Measurements from ENCODE around the gene ZNF69.
"Not testable (repeated sequence)": the region's sequence is repeated elsewhere in the genome, so short reads cannot be mapped to it uniquely, and the experiment has no call there.

Gene ZNF69

GRCh38 chr19:11887611-11888531 lies at the start of gene ZNF69:
ZNF69 (plus strand) TSS chr19:11887782; CDS start chr19:11887924, 142 bp downstream.
- in situ Hi-C loops (cut with MboI; ENCODE audit: low sequenced_read_pairs): no loop called here

GRCh38 chr19:11843722-11844121 lies 43.9 kb upstream of the ZNF69 start:
- in situ Hi-C loops (cut with MboI; ENCODE audit: low sequenced_read_pairs): no loop called here

GRCh38 chr19:11847615-11848014 lies 40.0 kb upstream of the ZNF69 start:
- in situ Hi-C loops (cut with MboI; ENCODE audit: low sequenced_read_pairs): not testable (repeated sequence)

- in situ Hi-C loops (cut with MboI; ENCODE audit: low sequenced_read_pairs): no loop called here
Observed at GRCh38 chr19:11848200-11848593, 39.4 kb upstream of the ZNF69 start.

GRCh38 chr19:11848594-11849469 lies 38.8 kb upstream of the ZNF69 start, which contains the start of gene ZNF439:
ZNF439 (plus strand) TSS chr19:11848726; CDS start chr19:11848868, 142 bp downstream.
- in situ Hi-C loops (cut with MboI; ENCODE audit: low sequenced_read_pairs): no loop called here

- in situ Hi-C loops (cut with MboI; ENCODE audit: low sequenced_read_pairs): not testable (repeated sequence)
Observed at GRCh38 chr19:11850289-11850688, 37.3 kb upstream of the ZNF69 start.

- in situ Hi-C loops (cut with MboI; ENCODE audit: low sequenced_read_pairs): no loop called here
Observed at GRCh38 chr19:11853358-11853757, 34.2 kb upstream of the ZNF69 start.

GRCh38 chr19:11856596-11857250 lies 30.9 kb upstream of the ZNF69 start:
- in situ Hi-C loops (cut with MboI; ENCODE audit: low sequenced_read_pairs): no loop called here

- in situ Hi-C loops (cut with MboI; ENCODE audit: low sequenced_read_pairs): no loop called here
Observed at GRCh38 chr19:11860721-11861120, 26.9 kb upstream of the ZNF69 start.

- in situ Hi-C loops (cut with MboI; ENCODE audit: low sequenced_read_pairs): no loop called here
Observed at GRCh38 chr19:11861301-11861700, 26.3 kb upstream of the ZNF69 start.

- in situ Hi-C loops (cut with MboI; ENCODE audit: low sequenced_read_pairs): not testable (repeated sequence)
Observed at GRCh38 chr19:11867766-11868165, 19.8 kb upstream of the ZNF69 start.

GRCh38 chr19:11868188-11868587 lies 19.4 kb upstream of the ZNF69 start:
- in situ Hi-C loops (cut with MboI; ENCODE audit: low sequenced_read_pairs): no loop called here

GRCh38 chr19:11872624-11873023 lies 15.0 kb upstream of the ZNF69 start:
- in situ Hi-C loops (cut with MboI; ENCODE audit: low sequenced_read_pairs): no loop called here

- in situ Hi-C loops (cut with MboI; ENCODE audit: low sequenced_read_pairs): no loop called here
Observed at GRCh38 chr19:11873762-11874161, 13.8 kb upstream of the ZNF69 start.

GRCh38 chr19:11879687-11880266 lies 7.8 kb upstream of the ZNF69 start:
- in situ Hi-C loops (cut with MboI; ENCODE audit: low sequenced_read_pairs): not testable (repeated sequence)

- in situ Hi-C loops (cut with MboI; ENCODE audit: low sequenced_read_pairs): no loop called here
Observed at GRCh38 chr19:11880598-11880997, 7.0 kb upstream of the ZNF69 start.

GRCh38 chr19:11881151-11881800 lies 6.3 kb upstream of the ZNF69 start:
- in situ Hi-C loops (cut with MboI; ENCODE audit: low sequenced_read_pairs): no loop called here

- in situ Hi-C loops (cut with MboI; ENCODE audit: low sequenced_read_pairs): no loop called here
Observed at GRCh38 chr19:11882606-11883005, 5.0 kb upstream of the ZNF69 start.

- in situ Hi-C loops (cut with MboI; ENCODE audit: low sequenced_read_pairs): no loop called here
Observed at GRCh38 chr19:11887234-11887610, 360 bp upstream of the ZNF69 start.

GRCh38 chr19:11889901-11890300 lies 2.3 kb downstream of the ZNF69 start:
- in situ Hi-C loops (cut with MboI; ENCODE audit: low sequenced_read_pairs): not testable (repeated sequence)
